C4-2B (cell line): ENCODE measurements around the gene PSMB4.

Experiments
- CTCF ChIP-seq: fragments of 450-650 bp; conservative IDR thresholded peaks from 2 replicates; pipeline ENCODE4 v1.5.1; 2017; ENCODE audit warnings: mild to moderate bottlenecking
- ZFX ChIP-seq: fragments of 450-650 bp; IDR thresholded peaks from 2 replicates; pipeline ENCODE4 v1.6.1; 2017

- TF ChIP-seq CTCF (no peak), ZFX (no peak)
Measured at GRCh38 chr1:151391079-151391563, 8.3 kb upstream of the PSMB4 start.
